IMR-90 (cell line): ENCODE measurements around the gene KRTAP9-6.

ENCODE experiments used
- BHLHE40 ChIP-seq: fragments of 150-350 bp; IDR thresholded peaks from 2 replicates; pipeline ENCODE4 v1.6.1; 2016; ENCODE audit warnings: mild to moderate bottlenecking, low read depth, low read length
- CEBPB ChIP-seq: IDR thresholded peaks from 2 replicates; pipeline ENCODE4 v1.6.1; 2012; ENCODE audit warnings: low read depth, low read length, improper control_type of control experiment
- MAFK ChIP-seq: IDR thresholded peaks from 2 replicates; pipeline ENCODE4 v1.6.1; 2012; ENCODE audit warnings: low read depth, low read length, improper control_type of control experiment
- MAZ ChIP-seq: IDR thresholded peaks from 2 replicates; pipeline ENCODE4 v1.6.1; 2012; ENCODE audit warnings: low read depth, mild to moderate bottlenecking, low read length, improper control_type of control experiment, moderate library complexity, borderline replicate concordance
- MXI1 ChIP-seq: IDR thresholded peaks from 2 replicates; pipeline ENCODE4 v1.6.1; 2012; ENCODE audit warnings: low read depth, mild to moderate bottlenecking, low read length, moderate library complexity, borderline replicate concordance
- POLR2A ChIP-seq: IDR thresholded peaks from 2 replicates; pipeline ENCODE4 v1.6.1; 2012; ENCODE audit warnings: mild to moderate bottlenecking, low read depth, low read length
- RAD21 ChIP-seq: IDR thresholded peaks from 2 replicates; pipeline ENCODE4 v1.6.1; 2012; ENCODE audit warnings: low read length, improper control_type of control experiment
- RCOR1 ChIP-seq: IDR thresholded peaks from 2 replicates; pipeline ENCODE4 v1.6.1; 2012; ENCODE audit warnings: mild to moderate bottlenecking, low read length, improper control_type of control experiment; ENCODE audit not compliant: insufficient replicate concordance
- RFX5 ChIP-seq: IDR thresholded peaks from 2 replicates; pipeline ENCODE4 v1.8.0; 2012; ENCODE audit warnings: low read depth, mild to moderate bottlenecking, low read length, moderate library complexity
- SMC3 ChIP-seq: fragments of 150-350 bp; IDR thresholded peaks from 2 replicates; pipeline ENCODE4 v1.6.1; 2016; ENCODE audit warnings: low read depth, mild to moderate bottlenecking, antibody characterized with exemption, low read length, moderate library complexity
- TF ChIP-seq, protein P1 (sequence below): conservative IDR thresholded peaks from 2 replicates; pipeline ENCODE4 v1.5.1; 2012; ENCODE audit warnings: mild to moderate bottlenecking, low read depth, low read length, improper control_type of control experiment
- TF ChIP-seq, protein P2 (sequence below): fragments of 150-350 bp; IDR thresholded peaks from 2 replicates; pipeline ENCODE4 v1.6.1; 2017; ENCODE audit warnings: mild to moderate bottlenecking, antibody characterized with exemption, low read length, low read depth

DNA sequence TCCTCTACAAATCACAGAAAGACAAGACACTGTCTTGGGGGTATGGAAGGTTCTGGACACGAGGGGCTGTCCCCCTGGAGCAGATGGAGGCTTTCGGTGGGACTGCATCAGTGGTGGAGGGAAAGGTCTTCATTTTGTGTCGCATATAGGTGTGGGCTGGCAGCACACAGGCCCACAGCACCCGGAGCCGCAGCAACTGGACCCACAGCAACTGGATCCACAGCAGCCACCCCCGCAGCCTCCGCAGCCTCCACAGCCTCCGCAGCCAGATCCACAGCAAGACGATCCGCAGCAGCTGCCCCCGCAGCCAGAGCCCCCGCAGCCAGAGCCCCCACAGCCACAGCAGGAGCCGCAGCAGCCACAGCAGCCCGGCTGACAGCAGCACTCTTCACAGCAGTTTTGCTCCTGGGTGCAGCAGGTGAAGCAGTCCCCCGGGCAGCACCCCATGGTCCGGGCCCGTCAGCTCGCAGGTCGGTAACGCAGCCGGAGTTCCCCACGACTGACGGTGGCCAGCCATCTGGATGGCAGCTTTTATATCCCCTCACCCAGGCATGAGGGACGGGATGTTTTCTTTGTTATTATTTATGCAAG, 50.1 kb downstream of the KRTAP9-6 start, which contains the start of gene KRTAP17-1:
- TF ChIP-seq, protein P1, sequence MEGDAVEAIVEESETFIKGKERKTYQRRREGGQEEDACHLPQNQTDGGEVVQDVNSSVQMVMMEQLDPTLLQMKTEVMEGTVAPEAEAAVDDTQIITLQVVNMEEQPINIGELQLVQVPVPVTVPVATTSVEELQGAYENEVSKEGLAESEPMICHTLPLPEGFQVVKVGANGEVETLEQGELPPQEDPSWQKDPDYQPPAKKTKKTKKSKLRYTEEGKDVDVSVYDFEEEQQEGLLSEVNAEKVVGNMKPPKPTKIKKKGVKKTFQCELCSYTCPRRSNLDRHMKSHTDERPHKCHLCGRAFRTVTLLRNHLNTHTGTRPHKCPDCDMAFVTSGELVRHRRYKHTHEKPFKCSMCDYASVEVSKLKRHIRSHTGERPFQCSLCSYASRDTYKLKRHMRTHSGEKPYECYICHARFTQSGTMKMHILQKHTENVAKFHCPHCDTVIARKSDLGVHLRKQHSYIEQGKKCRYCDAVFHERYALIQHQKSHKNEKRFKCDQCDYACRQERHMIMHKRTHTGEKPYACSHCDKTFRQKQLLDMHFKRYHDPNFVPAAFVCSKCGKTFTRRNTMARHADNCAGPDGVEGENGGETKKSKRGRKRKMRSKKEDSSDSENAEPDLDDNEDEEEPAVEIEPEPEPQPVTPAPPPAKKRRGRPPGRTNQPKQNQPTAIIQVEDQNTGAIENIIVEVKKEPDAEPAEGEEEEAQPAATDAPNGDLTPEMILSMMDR = no peak
- no peak for TF ChIP-seq RCOR1
- no peak for TF ChIP-seq RAD21
- TF ChIP-seq POLR2A = no peak
- no peak for TF ChIP-seq BHLHE40
- no peak for TF ChIP-seq CEBPB
- TF ChIP-seq RFX5 = no peak
- no peak for TF ChIP-seq MAFK
- TF ChIP-seq SMC3 = no peak
- no peak for TF ChIP-seq MXI1
- TF ChIP-seq, protein P2, sequence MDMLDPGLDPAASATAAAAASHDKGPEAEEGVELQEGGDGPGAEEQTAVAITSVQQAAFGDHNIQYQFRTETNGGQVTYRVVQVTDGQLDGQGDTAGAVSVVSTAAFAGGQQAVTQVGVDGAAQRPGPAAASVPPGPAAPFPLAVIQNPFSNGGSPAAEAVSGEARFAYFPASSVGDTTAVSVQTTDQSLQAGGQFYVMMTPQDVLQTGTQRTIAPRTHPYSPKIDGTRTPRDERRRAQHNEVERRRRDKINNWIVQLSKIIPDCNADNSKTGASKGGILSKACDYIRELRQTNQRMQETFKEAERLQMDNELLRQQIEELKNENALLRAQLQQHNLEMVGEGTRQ = no peak
- no peak for TF ChIP-seq MAZ
